Femur (tissue), 1 donor: ENCODE data around the gene SGSM2.

Source experiments
- DNase-seq: peaks from one replicate; pipeline ENCODE4 v3.0.0-alpha.2; 2017

The SGSM2 gene

GRCh38 chr17:2369039-2369438 lies 31.7 kb downstream of the SGSM2 start:
- no peak for DNase-seq

GRCh38 chr17:2369551-2370210 lies 32.4 kb downstream of the SGSM2 start:
- DNase-seq, result no peak

DNA sequence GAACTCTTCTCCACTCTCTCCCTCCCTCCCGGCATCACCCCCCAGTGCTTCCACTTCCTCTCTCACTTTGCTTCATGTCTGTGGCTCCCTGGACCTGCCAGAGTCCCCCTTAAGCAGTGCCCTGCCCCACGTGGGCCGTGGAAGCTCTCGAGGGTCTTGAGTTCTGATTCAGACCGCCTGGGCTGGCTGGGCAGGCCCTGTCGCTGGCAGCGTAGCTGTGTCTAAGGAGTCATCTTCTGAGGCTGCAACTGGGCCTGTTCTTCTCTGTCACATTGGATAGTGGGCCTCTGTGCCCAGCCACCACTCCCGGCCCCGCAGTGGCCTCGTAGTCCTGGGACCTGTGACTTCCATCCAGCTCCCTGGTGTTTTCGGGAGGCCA lies 32.9 kb downstream of the SGSM2 start:
- DNase-seq, result no peak

- no peak for DNase-seq
These were observed 34.2 kb downstream of the SGSM2 start for GRCh38 chr17:2371183-2372130.

DNA sequence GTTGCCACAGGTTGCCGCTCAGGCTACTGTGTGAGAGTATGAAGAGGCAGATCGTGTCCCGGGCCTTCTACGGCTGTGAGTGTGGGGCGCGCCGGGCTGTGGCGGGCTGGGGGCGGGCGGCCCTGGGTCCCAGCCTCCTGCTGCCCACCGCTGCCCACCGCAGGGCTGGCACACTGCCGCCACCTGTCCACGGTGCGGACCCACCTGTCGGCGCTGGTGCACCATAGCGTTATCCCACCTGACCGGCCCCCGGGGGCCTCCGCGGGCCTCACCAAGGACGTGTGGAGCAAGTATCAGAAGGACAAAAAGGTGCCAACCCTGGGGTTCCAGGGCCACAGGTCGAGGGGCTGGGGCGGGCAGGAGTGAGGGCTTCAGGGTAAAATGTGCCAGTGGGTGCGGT lies 34.9 kb downstream of the SGSM2 start:
- no peak for DNase-seq

DNA sequence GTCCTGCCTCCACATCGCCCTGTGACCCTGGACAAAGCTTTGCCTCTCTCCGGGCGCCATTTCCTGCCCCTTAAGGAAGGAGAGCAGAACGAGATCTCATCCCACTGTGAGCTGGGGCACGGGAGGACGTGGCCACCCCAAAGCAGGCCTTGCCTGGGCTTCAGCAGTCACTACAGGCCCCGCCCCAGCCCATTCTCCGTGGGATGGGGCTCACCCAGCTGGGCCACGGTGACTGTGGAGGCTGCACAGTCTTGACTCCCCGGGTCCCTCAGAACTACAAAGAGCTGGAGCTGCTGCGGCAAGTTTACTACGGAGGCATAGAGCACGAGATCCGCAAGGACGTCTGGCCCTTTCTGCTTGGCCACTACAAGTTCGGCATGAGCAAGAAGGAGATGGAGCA lies 35.4 kb downstream of the SGSM2 start:
- no peak for DNase-seq

DNA sequence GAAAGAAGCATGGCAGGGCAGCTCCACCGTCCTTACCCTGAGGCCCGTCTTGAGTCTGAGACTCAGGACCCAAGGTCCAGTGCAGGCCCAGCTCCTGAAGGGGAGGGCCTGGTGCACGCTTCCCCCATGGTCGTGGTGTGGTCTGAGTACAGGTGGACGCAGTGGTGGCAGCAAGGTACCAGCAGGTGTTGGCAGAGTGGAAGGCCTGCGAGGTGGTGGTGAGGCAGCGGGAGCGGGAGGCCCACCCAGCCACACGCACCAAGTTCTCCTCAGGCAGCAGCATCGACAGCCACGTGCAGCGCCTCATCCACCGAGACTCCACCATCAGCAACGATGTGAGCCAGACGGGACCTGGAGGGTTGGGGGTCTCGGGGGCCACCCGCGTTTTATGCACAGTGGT lies 35.9 kb downstream of the SGSM2 start:
- no peak for DNase-seq

DNA sequence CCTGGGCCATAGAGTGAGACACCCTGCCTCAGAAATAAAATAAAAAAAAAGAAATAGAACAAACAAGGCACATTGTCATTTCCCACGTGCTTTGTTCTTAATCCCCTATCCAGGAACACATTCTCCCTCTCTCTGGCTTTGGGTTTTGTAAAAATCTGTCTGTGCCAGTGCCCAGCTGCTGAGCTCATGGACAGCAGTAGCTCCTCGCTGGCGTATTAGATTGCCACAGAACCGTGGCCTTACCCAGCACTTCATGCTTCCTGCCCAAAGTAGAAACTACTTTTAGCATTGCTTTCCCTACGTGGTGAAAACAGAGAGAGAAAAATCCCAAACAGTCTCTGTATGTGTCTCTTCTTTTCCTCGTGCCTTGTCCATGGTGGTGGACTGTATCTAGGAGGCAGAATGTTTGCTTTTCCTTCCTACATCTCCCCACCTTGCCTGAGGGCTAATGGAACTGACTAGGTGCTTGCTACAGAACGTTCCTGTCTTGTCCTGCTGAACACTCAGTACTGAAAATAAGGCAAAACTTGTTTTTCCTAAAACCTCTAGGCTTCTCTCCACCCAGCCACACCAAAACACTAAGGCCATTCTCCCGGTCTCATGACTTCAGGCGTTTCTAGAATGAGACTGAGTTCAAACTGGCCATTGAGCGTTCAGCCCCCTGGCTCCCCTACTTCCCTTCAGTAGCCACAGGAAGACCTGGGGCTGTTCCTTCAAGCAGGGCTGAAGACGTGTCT lies 37.4 kb downstream of the SGSM2 start:
- DNase-seq, result no peak

DNA sequence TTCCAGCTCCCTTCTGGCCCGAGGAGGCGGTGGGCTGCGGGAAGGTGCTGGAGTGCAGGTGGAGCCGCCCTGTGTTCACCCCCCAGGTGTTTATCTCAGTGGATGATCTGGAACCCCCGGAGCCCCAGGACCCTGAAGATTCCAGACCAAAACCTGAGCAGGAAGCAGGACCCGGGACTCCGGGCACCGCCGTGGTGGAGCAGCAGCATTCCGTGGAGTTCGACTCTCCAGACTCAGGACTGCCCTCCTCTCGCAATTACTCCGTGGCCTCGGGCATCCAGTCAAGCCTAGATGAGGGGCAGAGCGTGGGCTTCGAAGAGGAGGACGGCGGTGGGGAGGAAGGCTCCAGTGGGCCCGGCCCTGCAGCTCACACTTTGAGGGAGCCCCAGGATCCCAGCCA lies 38.1 kb downstream of the SGSM2 start:
- no peak for DNase-seq

GRCh38 chr17:2376107-2376506 lies 38.8 kb downstream of the SGSM2 start:
- no peak for DNase-seq

DNA sequence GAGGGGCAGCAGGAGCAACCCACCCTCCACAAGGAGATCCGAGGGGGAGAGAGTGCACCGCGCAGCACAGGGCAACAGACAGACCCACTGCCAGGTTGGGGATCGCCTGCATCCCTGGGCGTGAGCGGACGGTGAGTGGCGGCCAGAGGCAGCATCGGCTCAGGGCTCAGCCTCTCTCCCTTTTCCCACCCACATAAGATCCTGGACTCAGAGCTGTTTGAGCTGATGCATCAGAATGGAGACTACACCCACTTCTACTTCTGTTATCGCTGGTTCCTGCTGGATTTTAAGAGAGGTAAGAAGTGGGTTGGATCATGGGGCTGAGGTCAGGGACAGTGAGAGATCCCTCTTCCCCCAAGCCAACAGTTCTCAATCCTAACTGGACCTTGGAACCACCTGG lies 40.4 kb downstream of the SGSM2 start:
- DNase-seq, result no peak

DNA sequence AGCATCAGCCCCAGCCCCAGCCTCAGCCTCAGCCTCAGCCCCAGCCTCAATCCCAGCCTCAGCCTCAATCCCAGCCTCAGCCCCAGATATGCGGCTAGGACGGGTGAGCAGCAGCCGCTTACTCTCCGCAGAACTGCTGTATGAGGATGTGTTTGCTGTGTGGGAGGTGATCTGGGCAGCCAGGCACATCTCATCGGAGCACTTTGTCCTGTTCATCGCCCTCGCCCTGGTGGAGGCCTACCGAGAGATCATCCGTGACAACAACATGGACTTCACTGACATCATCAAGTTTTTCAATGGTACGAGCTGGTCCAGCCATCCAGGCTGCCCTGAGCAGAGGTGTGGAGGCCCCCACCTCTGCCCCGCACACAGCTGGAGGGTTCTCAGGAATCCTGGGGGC lies 41.6 kb downstream of the SGSM2 start:
- DNase-seq, result no peak

- no peak for DNase-seq
These were observed 42.4 kb downstream of the SGSM2 start for GRCh38 chr17:2379489-2380225.

- DNase-seq, result no peak
These were observed 43.1 kb downstream of the SGSM2 start for GRCh38 chr17:2380226-2380922.

- DNase-seq, result no peak
These were observed 43.8 kb downstream of the SGSM2 start for GRCh38 chr17:2380950-2381649.

DNA sequence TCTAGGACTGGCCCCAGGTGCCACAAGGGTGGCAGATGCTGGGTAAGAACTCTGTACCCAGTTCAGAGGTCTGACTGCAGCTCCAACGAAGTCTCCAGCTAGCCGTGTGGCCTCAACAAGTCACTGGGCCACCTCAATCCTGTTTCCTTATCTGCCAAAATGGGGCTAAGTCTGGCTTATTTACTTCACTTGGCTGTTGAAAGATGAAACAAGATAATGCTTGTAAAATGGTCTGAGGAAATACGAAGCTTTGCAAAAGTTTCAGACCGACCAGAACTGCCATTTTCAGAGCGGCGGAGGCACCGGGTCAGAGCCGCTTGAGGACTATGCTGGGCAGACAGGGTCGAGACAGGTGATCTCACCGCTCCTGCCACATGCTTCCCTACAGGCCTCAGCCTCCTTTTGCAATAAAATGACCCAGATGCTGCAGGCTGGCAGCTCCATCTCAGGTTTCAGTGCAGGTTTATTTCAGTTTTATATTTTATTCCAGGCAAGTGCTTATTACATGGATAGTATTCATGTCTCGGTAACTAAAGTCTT lies 46.4 kb downstream of the SGSM2 start:
- no peak for DNase-seq

- DNase-seq, result no peak
These were observed 47.3 kb downstream of the SGSM2 start for GRCh38 chr17:2384439-2385127.

GRCh38 chr17:2385240-2386210 lies 48.2 kb downstream of the SGSM2 start:
- DNase-seq, result no peak

DNA sequence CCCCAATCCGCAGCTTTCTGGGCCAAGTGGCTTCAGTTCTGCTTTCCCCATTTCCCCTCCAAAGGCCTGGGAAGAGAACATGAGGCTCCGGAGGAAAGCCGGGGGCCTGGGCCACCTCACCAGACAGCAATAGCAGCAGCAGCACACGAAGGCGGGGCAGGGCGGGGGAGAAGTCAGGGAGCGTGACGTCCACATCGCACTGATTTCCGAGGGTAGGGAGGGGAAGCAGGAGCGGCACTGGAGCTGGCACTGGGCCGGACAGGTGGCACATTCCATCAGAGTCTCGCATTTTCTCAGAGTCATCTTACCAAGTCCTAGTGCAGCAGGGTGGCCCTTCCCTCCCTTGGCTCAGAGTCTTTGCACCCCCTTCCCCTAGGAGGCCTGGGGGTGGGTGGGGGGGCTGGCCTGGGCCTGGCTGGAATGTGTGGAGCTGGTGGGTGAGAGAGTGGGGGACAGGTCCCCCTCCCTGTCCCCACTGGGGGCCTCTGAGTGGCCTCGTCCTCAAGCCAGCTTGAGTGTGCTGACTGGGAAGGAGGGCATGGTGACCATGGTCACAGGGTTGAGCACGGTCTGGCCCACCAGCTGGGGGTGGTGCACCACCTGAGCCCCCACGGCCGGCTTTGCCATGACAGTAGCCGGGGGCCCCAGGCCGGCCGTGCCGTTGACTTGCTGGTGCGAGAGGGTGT lies 49.2 kb downstream of the SGSM2 start:
- DNase-seq, result no peak
